Skin of body (tissue), 2 donors: ENCODE data around the gene SENP7. TPM values are rescaled to one million over a fixed set of nuclear protein-coding genes. Genes with fewer than 3 reads are reported as not detected.
"Not testable (repeated sequence)": the region's sequence is repeated elsewhere in the genome, so short reads cannot be mapped to it uniquely, and the experiment has no call there.

Experiments
- DNase-seq: peaks from one replicate; lab custom pipeline; 2025; lab: John Stamatoyannopoulos, UW
- total RNA-seq: library from RNA; depleted of rRNA; stranded (reverse); fragments of >200 nt; gene quantifications from one replicate; pipeline ENCODE4 v1.2.3, GENCODE V29; 2014

Gene SENP7, protein sequence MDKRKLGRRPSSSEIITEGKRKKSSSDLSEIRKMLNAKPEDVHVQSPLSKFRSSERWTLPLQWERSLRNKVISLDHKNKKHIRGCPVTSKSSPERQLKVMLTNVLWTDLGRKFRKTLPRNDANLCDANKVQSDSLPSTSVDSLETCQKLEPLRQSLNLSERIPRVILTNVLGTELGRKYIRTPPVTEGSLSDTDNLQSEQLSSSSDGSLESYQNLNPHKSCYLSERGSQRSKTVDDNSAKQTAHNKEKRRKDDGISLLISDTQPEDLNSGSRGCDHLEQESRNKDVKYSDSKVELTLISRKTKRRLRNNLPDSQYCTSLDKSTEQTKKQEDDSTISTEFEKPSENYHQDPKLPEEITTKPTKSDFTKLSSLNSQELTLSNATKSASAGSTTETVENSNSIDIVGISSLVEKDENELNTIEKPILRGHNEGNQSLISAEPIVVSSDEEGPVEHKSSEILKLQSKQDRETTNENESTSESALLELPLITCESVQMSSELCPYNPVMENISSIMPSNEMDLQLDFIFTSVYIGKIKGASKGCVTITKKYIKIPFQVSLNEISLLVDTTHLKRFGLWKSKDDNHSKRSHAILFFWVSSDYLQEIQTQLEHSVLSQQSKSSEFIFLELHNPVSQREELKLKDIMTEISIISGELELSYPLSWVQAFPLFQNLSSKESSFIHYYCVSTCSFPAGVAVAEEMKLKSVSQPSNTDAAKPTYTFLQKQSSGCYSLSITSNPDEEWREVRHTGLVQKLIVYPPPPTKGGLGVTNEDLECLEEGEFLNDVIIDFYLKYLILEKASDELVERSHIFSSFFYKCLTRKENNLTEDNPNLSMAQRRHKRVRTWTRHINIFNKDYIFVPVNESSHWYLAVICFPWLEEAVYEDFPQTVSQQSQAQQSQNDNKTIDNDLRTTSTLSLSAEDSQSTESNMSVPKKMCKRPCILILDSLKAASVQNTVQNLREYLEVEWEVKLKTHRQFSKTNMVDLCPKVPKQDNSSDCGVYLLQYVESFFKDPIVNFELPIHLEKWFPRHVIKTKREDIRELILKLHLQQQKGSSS
- total RNA-seq, result 41.3 TPM

DNA sequence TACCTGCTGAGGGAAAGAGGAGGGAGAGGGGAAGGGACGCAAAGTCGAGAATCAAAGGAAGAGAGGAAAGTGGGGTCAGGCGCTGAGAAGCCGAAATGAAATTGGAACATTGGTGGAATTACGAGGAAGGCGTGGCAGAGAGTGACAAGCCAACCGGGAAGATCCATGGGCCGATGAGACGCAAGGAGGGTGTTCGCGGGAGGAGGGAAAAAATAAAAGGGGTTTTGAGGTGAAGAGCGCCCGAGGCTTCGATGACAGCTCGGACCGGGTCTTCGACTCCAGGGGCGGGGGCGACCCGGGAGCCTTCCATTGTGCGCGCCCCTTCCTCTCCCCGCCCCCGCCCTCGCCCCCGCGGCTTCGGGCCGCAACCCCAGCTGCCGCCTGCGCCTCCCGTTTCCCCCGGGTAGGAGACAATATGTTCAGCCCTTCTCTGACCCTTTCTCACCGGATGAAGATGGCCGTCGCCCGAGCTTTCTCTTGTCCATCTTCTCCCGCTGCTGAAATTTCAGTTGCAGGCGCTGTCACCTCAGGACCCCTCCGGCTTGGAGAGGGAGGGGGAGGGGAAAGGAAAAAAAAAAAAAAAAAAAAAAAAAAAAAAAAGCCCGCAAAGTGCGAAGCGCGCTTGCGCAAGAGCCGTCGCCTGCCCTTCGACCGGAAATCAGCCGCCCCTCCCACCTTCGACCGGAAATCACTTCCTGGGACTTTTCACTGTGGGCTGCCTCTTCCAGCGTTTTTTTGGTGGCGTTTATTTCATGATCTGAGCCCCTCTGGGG lies at the start of gene SENP7:
Gene SENP7, minus strand, starts transcription at position 567 of the 773 bp plus-strand sequence. Its CDS starts 82 bp downstream, at position 485.
- peak; percentile 84 for DNase-seq

- DNase-seq, result peak; percentile 93
Measured at GRCh38 chr3:101561630-101562328, 48.8 kb upstream of the SENP7 start, which contains the start of gene TRMT10C. Gene TRMT10C (plus strand): TSS chr3:101561868. CDS start chr3:101564782, 2,914 bp downstream.

DNA sequence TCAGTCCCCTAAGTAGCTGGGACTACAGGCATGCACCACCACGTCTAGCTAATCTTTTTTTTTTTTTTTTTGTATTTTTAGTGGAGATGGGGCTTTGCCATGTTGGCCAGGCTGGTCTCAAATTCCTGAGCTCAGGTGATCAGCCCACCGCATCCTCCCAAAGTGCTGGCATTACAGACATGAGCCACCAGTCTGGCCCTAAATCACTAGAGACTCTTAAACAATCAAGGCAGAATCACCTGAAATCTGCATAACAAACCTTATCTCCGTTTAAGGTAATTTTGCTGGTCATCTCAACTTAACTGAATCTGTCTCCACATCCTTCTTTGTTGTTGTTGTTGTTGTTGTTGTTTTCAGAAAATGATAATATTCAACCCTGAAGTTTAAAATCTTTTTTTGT lies 43.1 kb upstream of the SENP7 start:
- no peak for DNase-seq

DNA sequence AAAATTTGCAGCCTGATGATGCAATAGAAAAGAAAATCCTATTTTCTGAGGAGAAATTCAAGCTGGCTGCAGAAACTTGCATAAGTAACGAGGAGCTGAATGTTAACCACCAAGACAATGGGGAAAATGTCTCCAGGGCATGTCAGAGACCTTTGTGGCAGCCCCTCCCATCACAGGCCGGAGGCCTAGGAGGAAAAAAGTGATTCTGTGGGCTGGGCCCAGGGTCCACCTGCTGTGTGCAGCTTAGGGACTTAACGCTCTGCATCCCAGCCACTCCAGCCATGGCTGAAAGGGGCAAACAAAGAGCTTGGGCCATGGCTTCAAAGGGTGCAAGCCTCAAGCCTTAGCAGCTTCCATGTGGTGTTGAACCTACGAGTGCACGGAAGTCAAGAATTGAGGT lies 40.4 kb upstream of the SENP7 start:
- not testable (repeated sequence) for DNase-seq

DNA sequence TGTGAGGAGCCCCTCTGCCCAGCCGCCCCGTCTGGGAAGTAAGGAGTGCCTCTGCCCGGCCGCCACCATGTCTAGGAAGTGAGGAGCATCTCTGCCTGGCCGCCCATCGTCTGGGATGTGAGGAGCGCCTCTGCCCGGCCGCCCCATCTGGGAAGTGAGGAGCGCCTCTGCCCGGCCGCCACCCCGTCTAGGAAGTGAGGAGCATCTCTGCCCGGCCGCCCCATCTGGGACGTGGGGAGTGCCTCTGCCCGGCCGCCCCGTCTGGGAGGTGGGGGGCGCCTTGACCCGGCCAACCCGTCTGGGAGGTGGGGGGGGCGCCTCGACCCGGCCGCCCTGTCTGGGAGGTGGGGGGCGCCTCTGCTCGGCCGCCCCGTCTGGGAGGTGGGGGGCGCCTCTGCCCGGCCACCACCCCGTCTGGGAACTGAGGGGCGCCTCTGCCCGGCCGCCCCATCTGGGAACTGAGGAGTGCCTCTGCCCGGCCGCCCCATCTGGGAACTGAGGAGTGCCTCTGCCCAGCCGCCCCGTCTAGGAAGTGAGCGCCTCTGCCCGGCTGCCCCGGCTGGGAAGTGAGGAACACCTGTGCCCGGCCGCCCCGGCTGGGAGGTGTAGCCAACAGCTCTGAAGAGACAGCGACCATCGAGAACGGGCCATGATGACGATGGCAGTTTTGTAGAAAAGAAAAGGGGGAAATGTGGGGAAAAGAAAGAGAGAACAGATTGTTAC lies 38.5 kb upstream of the SENP7 start:
- DNase-seq, result not testable (repeated sequence)

GRCh38 chr3:101549473-101549872 lies 36.5 kb upstream of the SENP7 start:
- no peak for DNase-seq

DNA sequence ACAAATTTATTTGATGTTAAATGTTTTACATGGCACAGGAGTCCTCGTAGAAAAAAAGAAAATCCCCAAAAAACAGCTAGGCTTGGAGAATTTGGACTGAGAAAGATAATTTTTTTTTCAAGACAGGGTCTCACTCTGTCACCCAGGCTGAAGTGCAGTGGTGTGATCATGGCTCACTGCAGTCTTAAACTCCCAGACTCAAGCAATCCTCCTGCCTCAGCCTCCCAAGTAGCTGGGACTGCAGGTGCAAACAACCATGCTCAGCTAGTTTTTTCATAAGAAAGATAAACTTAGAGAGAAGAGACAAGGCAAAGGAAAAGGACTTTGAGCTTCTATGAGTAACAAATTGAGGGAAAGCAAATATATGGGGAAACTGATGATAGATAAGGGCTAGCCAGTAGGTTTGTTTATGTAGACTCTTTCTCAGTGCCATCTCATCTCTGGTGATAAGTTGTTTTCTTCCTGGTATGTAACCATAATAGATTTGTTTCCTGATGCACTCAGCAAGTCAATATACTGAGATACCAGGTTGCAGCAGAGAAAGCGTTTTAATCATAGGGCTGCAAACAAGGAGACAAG lies 35.6 kb upstream of the SENP7 start:
- no peak for DNase-seq

DNA sequence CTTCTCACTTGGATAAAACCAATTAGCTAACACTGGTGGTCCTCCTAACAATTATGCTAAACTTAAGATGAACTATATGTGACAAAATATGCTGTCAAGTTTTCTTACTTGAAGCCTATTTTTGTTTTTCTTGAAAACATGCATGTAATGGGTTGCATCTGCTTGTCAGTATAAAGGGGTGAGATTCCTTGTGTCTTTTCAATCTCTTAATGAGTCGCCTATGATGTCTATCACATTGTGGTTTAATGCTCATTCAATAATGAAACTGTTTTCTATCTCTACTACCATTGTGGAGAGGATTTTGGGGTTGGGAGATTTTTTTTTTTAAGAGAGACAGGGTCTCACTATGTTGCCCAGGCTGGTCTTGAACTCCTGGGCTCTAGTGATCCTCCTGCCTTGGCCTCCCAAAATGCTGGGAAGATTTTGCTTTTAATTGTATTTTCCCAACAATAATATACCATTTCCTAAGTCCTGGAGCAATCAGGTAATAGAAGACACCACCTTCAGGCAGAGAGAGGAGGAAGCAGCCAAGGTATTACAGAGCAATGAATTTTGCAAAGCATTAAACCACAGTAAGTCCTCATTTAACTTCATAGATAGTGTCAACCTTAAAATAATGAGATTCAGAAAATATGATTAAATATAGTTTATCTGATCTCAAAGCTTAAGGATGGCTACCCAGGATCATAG lies 31.3 kb upstream of the SENP7 start:
- DNase-seq, result no peak

- no peak for DNase-seq
Measured at GRCh38 chr3:101542957-101543356, 29.9 kb upstream of the SENP7 start.

DNA sequence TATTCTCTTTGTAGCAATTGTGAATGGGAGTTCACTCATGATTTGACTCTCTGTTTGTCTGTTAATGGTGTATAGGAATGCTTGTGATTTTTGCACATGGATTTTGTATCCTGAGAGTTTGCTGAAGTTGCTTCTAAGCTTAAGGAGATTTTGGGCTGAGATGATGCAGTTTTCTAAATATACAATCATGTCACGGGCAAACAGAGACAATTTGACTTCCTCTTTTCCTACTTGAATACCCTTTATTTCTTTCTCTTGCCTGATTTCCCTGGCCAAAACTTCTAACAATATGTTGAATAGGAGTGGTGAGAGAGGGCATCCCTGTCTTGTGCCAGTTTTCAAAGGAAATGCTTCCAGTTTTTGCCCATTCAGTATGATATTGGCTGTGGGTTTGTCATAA lies 23.9 kb upstream of the SENP7 start:
- DNase-seq, result not testable (repeated sequence)

DNA sequence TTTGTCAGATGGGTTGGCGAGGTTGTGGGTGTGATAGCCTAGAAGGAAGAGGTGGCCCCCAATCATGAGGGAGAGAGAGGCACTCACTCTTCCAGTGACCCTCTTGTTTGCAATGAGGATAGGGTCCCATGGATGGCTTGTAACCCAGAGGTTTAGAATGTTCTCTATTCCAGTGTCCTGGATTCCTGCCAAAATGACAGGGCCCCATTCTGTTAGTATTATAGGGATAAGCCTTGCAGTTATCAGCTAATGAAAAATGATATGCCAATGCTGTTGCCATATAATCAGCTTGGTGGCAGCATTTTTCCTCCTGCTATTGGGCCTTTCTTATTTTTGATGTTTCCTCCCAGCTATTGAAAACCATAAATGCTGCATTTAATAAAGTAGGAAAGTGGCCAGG lies 23.3 kb upstream of the SENP7 start:
- no peak for DNase-seq

- no peak for DNase-seq
Measured at GRCh38 chr3:101535221-101535620, 22.2 kb upstream of the SENP7 start.

GRCh38 chr3:101533603-101533968 lies 20.6 kb upstream of the SENP7 start:
- DNase-seq, result no peak

GRCh38 chr3:101532783-101533602 lies 20.0 kb upstream of the SENP7 start:
- no peak for DNase-seq

- no peak for DNase-seq
Measured at GRCh38 chr3:101531473-101532086, 18.6 kb upstream of the SENP7 start.

GRCh38 chr3:101530686-101531047 lies 17.7 kb upstream of the SENP7 start:
- no peak for DNase-seq

DNA sequence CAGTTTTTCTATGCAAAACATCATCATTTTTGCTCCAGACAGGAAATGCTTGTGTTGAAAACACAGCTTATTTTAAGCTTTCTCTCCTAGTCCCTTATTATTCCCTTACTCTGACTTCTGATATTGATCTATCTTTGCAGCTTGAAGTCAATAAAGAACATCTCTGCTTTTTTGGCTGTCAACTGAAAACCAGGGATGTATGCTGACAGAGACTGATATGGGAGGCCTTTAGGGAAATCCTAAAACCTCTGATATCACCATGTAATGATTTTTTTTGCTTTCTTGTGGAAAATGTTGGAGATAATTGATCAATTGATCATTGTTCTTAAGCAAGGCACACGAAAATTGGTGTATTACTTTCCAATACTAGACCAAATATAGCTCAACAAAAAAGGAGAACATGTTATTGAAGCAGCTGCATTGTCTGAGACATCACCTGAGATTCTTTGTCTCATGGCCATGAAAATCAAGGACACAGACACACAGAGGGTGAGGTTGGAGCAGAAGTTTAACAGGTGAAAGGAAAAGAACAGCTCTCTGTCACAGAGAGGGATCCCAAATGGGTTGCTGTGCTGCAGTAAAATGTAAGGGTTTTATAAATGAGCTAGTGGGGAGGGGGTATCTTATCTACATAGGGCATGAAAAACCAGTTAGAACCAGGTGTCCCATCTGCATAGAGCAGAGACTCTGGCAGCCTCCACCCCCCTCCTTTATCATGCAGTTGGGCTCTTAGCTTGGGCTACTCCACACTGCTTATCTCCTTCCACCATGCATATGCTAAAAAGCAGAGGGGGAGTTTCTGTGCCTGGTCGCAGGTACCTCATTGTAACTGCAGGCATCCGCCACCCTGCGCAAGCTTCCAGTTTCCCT lies 17.0 kb upstream of the SENP7 start:
- DNase-seq, result no peak
